ENCODE data around the gene SLC4A2.
"Not testable (repeated sequence)": the region's sequence is repeated elsewhere in the genome, so short reads cannot be mapped to it uniquely, and the experiment has no call there.

Gene SLC4A2

GRCh38 chr7:151059367-151060112 lies at the start of gene SLC4A2:
Gene SLC4A2, plus strand, starts transcription at chr7:151059589. Its CDS starts 2,399 bp downstream, at chr7:151061988.
- peak in 1 of 2 experiments; percentile 57 for DNase-seq (ENCODE audit: low read depth in 2 of 2)

GRCh38 chr7:151010037-151010306 lies 49.4 kb upstream of the SLC4A2 start:
- no peak for DNase-seq (ENCODE audit: low read depth in 2 of 2)

GRCh38 chr7:151010307-151011096 lies 48.9 kb upstream of the SLC4A2 start:
- no peak for DNase-seq (ENCODE audit: low read depth in 2 of 2)

GRCh38 chr7:151011097-151011409 lies 48.3 kb upstream of the SLC4A2 start:
- DNase-seq (ENCODE audit: low read depth in 2 of 2), result no peak

- DNase-seq (ENCODE audit: low read depth in 2 of 2), result not testable (repeated sequence)
These were observed 47.8 kb upstream of the SLC4A2 start for GRCh38 chr7:151011616-151012015.

GRCh38 chr7:151012031-151012692 lies 47.2 kb upstream of the SLC4A2 start:
- no peak for DNase-seq (ENCODE audit: low read depth in 2 of 2)

GRCh38 chr7:151012911-151013347 lies 46.5 kb upstream of the SLC4A2 start:
- DNase-seq (ENCODE audit: low read depth in 2 of 2), result no peak

GRCh38 chr7:151013356-151013732 lies 46.0 kb upstream of the SLC4A2 start:
- DNase-seq (ENCODE audit: low read depth in 2 of 2), result no peak

- peak; percentile 66 to 80 for DNase-seq (ENCODE audit: low read depth in 2 of 2)
These were observed 45.5 kb upstream of the SLC4A2 start for GRCh38 chr7:151013733-151014497.

GRCh38 chr7:151014950-151015349 lies 44.4 kb upstream of the SLC4A2 start:
- DNase-seq (ENCODE audit: low read depth in 2 of 2), result no peak

GRCh38 chr7:151015967-151016366 lies 43.4 kb upstream of the SLC4A2 start:
- no peak for DNase-seq (ENCODE audit: low read depth in 2 of 2)

GRCh38 chr7:151016505-151016904 lies 42.9 kb upstream of the SLC4A2 start:
- DNase-seq (ENCODE audit: low read depth in 2 of 2), result no peak

GRCh38 chr7:151016942-151017341 lies 42.4 kb upstream of the SLC4A2 start:
- no peak for DNase-seq (ENCODE audit: low read depth in 2 of 2)

- no peak for DNase-seq (ENCODE audit: low read depth in 2 of 2)
These were observed 41.9 kb upstream of the SLC4A2 start for GRCh38 chr7:151017370-151017952.

GRCh38 chr7:151017953-151018420 lies 41.4 kb upstream of the SLC4A2 start:
- DNase-seq (ENCODE audit: low read depth in 2 of 2), result peak in 1 of 2 experiments; percentile 78

GRCh38 chr7:151018421-151019129 lies 40.8 kb upstream of the SLC4A2 start:
- no peak for DNase-seq (ENCODE audit: low read depth in 2 of 2)

- no peak for DNase-seq (ENCODE audit: low read depth in 2 of 2)
These were observed 40.3 kb upstream of the SLC4A2 start for GRCh38 chr7:151019130-151019447.

- DNase-seq (ENCODE audit: low read depth in 2 of 2), result no peak
These were observed 39.2 kb upstream of the SLC4A2 start for GRCh38 chr7:151020231-151020630.

- no peak for DNase-seq (ENCODE audit: low read depth in 2 of 2)
These were observed 36.2 kb upstream of the SLC4A2 start for GRCh38 chr7:151023232-151023631.

GRCh38 chr7:151024435-151025056 lies 34.8 kb upstream of the SLC4A2 start, which contains the start of gene ATG9B:
Gene ATG9B, minus strand, starts transcription at chr7:151024494. Its CDS starts 71 bp downstream, at chr7:151024423.
- no peak for DNase-seq (ENCODE audit: low read depth in 2 of 2)

Measured in stimulated activated CD4-positive, alpha-beta T cell treated with anti-CD3 and anti-CD28 coated beads, Interleukin-12 subunit alpha, Interleukin-12 subunit beta, amount 100 ng/mL, for 24 hours (primary cell).